ENCODE measurements around the gene PRKN.

Gene PRKN

GRCh38 chr6:161745128-161745527 is 982.4 kb downstream of the PRKN start:
- no peak for TF ChIP-seq CTCF (IDR thresholded peaks at IDR 0.05; ENCODE audit: borderline replicate concordance, extremely low read depth, low read length, poor library complexity, severe bottlenecking)
- no peak for TF ChIP-seq EZH2 (IDR thresholded peaks at IDR 0.05; ENCODE audit: borderline replicate concordance, low read depth, low read length, severe bottlenecking)
- Histone ChIP-seq H3K36me3 (ENCODE audit: insufficient read depth, low read length) (no peaks in the 10 kb centered on the region), H3K9ac (ENCODE audit: low read depth, low read length) (no peak overlapping the region), H4K20me1 (ENCODE audit: insufficient read depth, low read length) (no peaks in the 10 kb centered on the region), H3K27ac (ENCODE audit: low read length) (no peak overlapping the region), H3K4me3 (ENCODE audit: low read depth in 1 of 2, low read length in 2 of 2) (no peak overlapping the region), H3K27me3 (ENCODE audit: insufficient read depth, low read length, poor library complexity) (no peaks in the 10 kb centered on the region), H3K9me3 (ENCODE audit: insufficient read depth, low read length, severe bottlenecking) (no peaks in the 10 kb centered on the region), H3K4me2 (ENCODE audit: insufficient read depth, low read length) (no peak overlapping the region), H3K4me1 (ENCODE audit: insufficient read depth, low read length) (no peaks in the 10 kb centered on the region), H2AFZ (ENCODE audit: low read depth, low read length) (no peak overlapping the region), H3K79me2 (ENCODE audit: insufficient read depth, low read length) (no peaks in the 10 kb centered on the region)
- DNase-seq (no peak), ATAC-seq (ENCODE audit: insufficient read depth, low read depth) (no peak)

GRCh38 chr6:161744211-161745067 is 983.1 kb downstream of the PRKN start:
- no peaks in the 10 kb centered on the region for H3K27me3 ChIP-seq (ENCODE audit: insufficient read depth, low read length, poor library complexity)
- H3K36me3 ChIP-seq (ENCODE audit: insufficient read depth, low read length) = no peaks in the 10 kb centered on the region
- H3K4me3 ChIP-seq (ENCODE audit: low read depth in 1 of 2, low read length in 2 of 2) = no peak overlapping the region
- DNase-seq (no peak), ATAC-seq (ENCODE audit: insufficient read depth, low read depth) (no peak)
- peak overlapping the region; percentile 26; the same call in 1 of the 2 replicates for H2AFZ ChIP-seq (ENCODE audit: low read depth, low read length)
- H3K27ac ChIP-seq (ENCODE audit: low read length) = no peak overlapping the region
- no peak for TF ChIP-seq CTCF (IDR thresholded peaks at IDR 0.05; ENCODE audit: borderline replicate concordance, extremely low read depth, low read length, poor library complexity, severe bottlenecking)
- TF ChIP-seq EZH2 (IDR thresholded peaks at IDR 0.05; ENCODE audit: borderline replicate concordance, low read depth, low read length, severe bottlenecking) = no peak
- H4K20me1 ChIP-seq (ENCODE audit: insufficient read depth, low read length) = no peaks in the 10 kb centered on the region
- H3K79me2 ChIP-seq (ENCODE audit: insufficient read depth, low read length) = no peaks in the 10 kb centered on the region
- no peak overlapping the region for H3K4me2 ChIP-seq (ENCODE audit: insufficient read depth, low read length)
- no peaks in the 10 kb centered on the region for H3K4me1 ChIP-seq (ENCODE audit: insufficient read depth, low read length)
- no peaks in the 10 kb centered on the region for H3K9me3 ChIP-seq (ENCODE audit: insufficient read depth, low read length, severe bottlenecking)
- no peak overlapping the region for H3K9ac ChIP-seq (ENCODE audit: low read depth, low read length)

- no peak overlapping the region for H2AFZ ChIP-seq (ENCODE audit: low read depth, low read length)
- H3K4me3 ChIP-seq (ENCODE audit: low read depth in 1 of 2, low read length in 2 of 2) = no peak overlapping the region
- H3K27ac ChIP-seq (ENCODE audit: low read length) = no peak overlapping the region
- H3K27me3 ChIP-seq (ENCODE audit: insufficient read depth, low read length, poor library complexity) = no peaks in the 10 kb centered on the region
- no peaks in the 10 kb centered on the region for H3K9me3 ChIP-seq (ENCODE audit: insufficient read depth, low read length, severe bottlenecking)
- no peak overlapping the region for H3K4me2 ChIP-seq (ENCODE audit: insufficient read depth, low read length)
- no peaks in the 10 kb centered on the region for H4K20me1 ChIP-seq (ENCODE audit: insufficient read depth, low read length)
- no peak for DNase-seq
- TF ChIP-seq EZH2 (IDR thresholded peaks at IDR 0.05; ENCODE audit: borderline replicate concordance, low read depth, low read length, severe bottlenecking) (no peak), CTCF (IDR thresholded peaks at IDR 0.05; ENCODE audit: borderline replicate concordance, extremely low read depth, low read length, poor library complexity, severe bottlenecking) (no peak)
- H3K79me2 ChIP-seq (ENCODE audit: insufficient read depth, low read length) = no peaks in the 10 kb centered on the region
- H3K4me1 ChIP-seq (ENCODE audit: insufficient read depth, low read length) = no peaks in the 10 kb centered on the region
- ATAC-seq (ENCODE audit: insufficient read depth, low read depth) = no peak
- no peaks in the 10 kb centered on the region for H3K36me3 ChIP-seq (ENCODE audit: insufficient read depth, low read length)
- H3K9ac ChIP-seq (ENCODE audit: low read depth, low read length) = no peak overlapping the region
Measured at GRCh38 chr6:161743509-161744178, 983.9 kb downstream of the PRKN start.

All from DND-41 (cell line).